CD8-positive, alpha-beta memory T cell (primary cell): ENCODE data around the gene ATF7. TPM values are rescaled to one million over a fixed set of nuclear protein-coding genes. Genes with fewer than 3 reads are reported as not detected.

Experiments used
- CTCF ChIA-PET: fragments of 350-600 bp; sonication (Branson Sonifier 250); formaldehyde crosslinking; loops from one replicate; lab custom pipeline; 2021; ENCODE audit warnings: antibody characterized with exemption; lab: Charles Lee
- POLR2A ChIA-PET: fragments of 350-600 bp; sonication (Branson Sonifier 250); formaldehyde crosslinking; loops from one replicate; lab custom pipeline; 2021; ENCODE audit warnings: antibody characterized with exemption; lab: Charles Lee
- DNase-seq, 5 donors: peaks; one replicate each; pipeline versions ENCODE4 v3.0.0 to v3.0.0-alpha.2; 2020 to 2022; ENCODE audit warnings: mixed read lengths in 1 of 5
- H3K27ac ChIP-seq: one replicate; pipeline ENCODE4 v1.7.0; 2013; ENCODE audit warnings: low read depth, mild to moderate bottlenecking, low read length, moderate library complexity
- H3K27me3 ChIP-seq: 2 replicates; pipeline ENCODE4 v1.7.0; 2013; ENCODE audit warnings: low read length, mild to moderate bottlenecking; ENCODE audit not compliant: insufficient read depth, poor library complexity, severe bottlenecking
- H3K36me3 ChIP-seq: 2 replicates; pipeline ENCODE4 v1.7.0; 2013; ENCODE audit warnings: mild to moderate bottlenecking, low read length, moderate library complexity; ENCODE audit not compliant: insufficient read depth
- H3K4me1 ChIP-seq: 2 replicates; pipeline ENCODE4 v1.7.0; 2013; ENCODE audit warnings: mild to moderate bottlenecking, low read length, moderate library complexity; ENCODE audit not compliant: insufficient read depth
- H3K4me3 ChIP-seq: 2 replicates; pipeline ENCODE4 v1.7.0; 2013; ENCODE audit warnings: mild to moderate bottlenecking, low read length
- H3K9me3 ChIP-seq: 2 replicates; pipeline ENCODE4 v1.7.0; 2013; ENCODE audit warnings: mild to moderate bottlenecking, low read length
- H3K27ac Mint-ChIP-seq, 8 donors: one replicate each; pipeline ENCODE4 v1.8.0; 2020 to 2021; ENCODE audit warnings: mixed read lengths in 8 of 8, mild to moderate bottlenecking in 6 of 8, inconsistent platforms in 3 of 8, moderate library complexity in 3 of 8
- H3K27me3 Mint-ChIP-seq, 2 donors: one replicate each; pipeline ENCODE4 v1.8.0; 2020 to 2021; ENCODE audit warnings: mixed read lengths in 2 of 2, mild to moderate bottlenecking in 1 of 2, moderate library complexity in 1 of 2
- H3K36me3 Mint-ChIP-seq, 3 donors: one replicate each; pipeline ENCODE4 v1.8.0; 2020 to 2021; ENCODE audit warnings: mixed read lengths in 3 of 3, inconsistent platforms in 1 of 3, mild to moderate bottlenecking in 1 of 3
- H3K4me1 Mint-ChIP-seq, 3 donors: one replicate each; pipeline ENCODE4 v1.8.0; 2020 to 2021; ENCODE audit warnings: mixed read lengths in 3 of 3, inconsistent platforms in 1 of 3, mild to moderate bottlenecking in 1 of 3
- H3K4me3 Mint-ChIP-seq, 7 donors: one replicate each; pipeline ENCODE4 v1.8.0; 2020 to 2021; ENCODE audit warnings: mixed read lengths in 7 of 7, mild to moderate bottlenecking in 6 of 7, moderate library complexity in 4 of 7, inconsistent platforms in 2 of 7
- H3K9me3 Mint-ChIP-seq, 5 donors: one replicate each; pipeline ENCODE4 v1.8.0; 2020 to 2022; ENCODE audit warnings: mixed read lengths in 5 of 5, mild to moderate bottlenecking in 3 of 5, moderate library complexity in 2 of 5, inconsistent platforms in 1 of 5
- polyA plus RNA-seq: library from polyadenylated mRNA; unstranded; fragments of 300-500 nt; fragmentation: Illumina TruSeq; gene quantifications from one replicate; pipeline ENCODE4 v1.2.3, GENCODE V29; 2021
- total RNA-seq, 2 experiments: library from RNA; stranded (reverse); gene quantifications; one replicate each; pipeline ENCODE4 v1.2.3, GENCODE V29; 2021

Gene ATF7
- total and polyA plus RNA-seq, 3 experiments from 2014 or later, result 13.4 to 28.1 (median 27.6) TPM

GRCh38 chr12:53474819-53475218, 151.4 kb downstream of the ATF7 start:
- H3K27ac Mint-ChIP-seq, result peak overlapping the region; percentile 68 to 97 (median 85)
- peak overlapping the region in 6 of 7 donors; percentile 4 to 67 (median 38) for H3K4me3 Mint-ChIP-seq
- DNase-seq, result peak in 1 of 5 donors; percentile 35
- peaks cover 18 to 90% (median 19%) of the 10 kb centered on the region in 3 donors for H3K36me3 Mint-ChIP-seq
- Histone ChIP-seq H3K27me3 (no peaks in the 10 kb centered on the region), H3K4me1 (peaks cover 5% of the 10 kb centered on the region), H3K27ac (no peak overlapping the region), H3K4me3 (no peak overlapping the region), H3K9me3 (no peaks in the 10 kb centered on the region), H3K36me3 (peaks cover 82% of the 10 kb centered on the region)
- peaks cover 42 to 69% (median 57%) of the 10 kb centered on the region in 3 donors for H3K4me1 Mint-ChIP-seq
- POLR2A ChIA-PET, result interaction anchor here (0.7 to 1.3 kb wide), 5 partner anchors 12 to 56 kb away, joined by 3 to 9 read pairs (median 4); partner anchors contain the start of gene MAP3K12
- CTCF ChIA-PET, result interaction anchor here (0.9 to 4.7 kb wide), 5 partner anchors 20 to 924 kb away, joined by 3 to 23 read pairs (median 4); partner anchors contain the start of genes MAP3K12 and NPFF
- no peaks in the 10 kb centered on the region for H3K27me3 Mint-ChIP-seq
- H3K9me3 Mint-ChIP-seq, result no peaks in the 10 kb centered on the region

GRCh38 chr12:53474077-53474476, 152.1 kb downstream of the ATF7 start:
- CTCF ChIA-PET, result interaction anchor here (1.1 to 4.7 kb wide), 3 partner anchors 20 to 34 kb away, joined by 3 to 23 read pairs (median 3); partner anchors contain the start of gene NPFF
- Mint-ChIP-seq H3K36me3 (peaks cover 18 to 90% (median 18%) of the 10 kb centered on the region in 3 donors), H3K4me1 (peaks cover 42 to 67% (median 57%) of the 10 kb centered on the region in 3 donors), H3K9me3 (no peaks in the 10 kb centered on the region), H3K4me3 (peak overlapping the region in 1 of 7 donors; percentile 12), H3K27ac (peak overlapping the region in 7 of 8 donors; percentile 68 to 93 (median 81)), H3K27me3 (no peaks in the 10 kb centered on the region)
- peaks cover 5% of the 10 kb centered on the region for H3K4me1 ChIP-seq
- DNase-seq, result no peak
- H3K27me3 ChIP-seq, result no peaks in the 10 kb centered on the region
- H3K36me3 ChIP-seq, result peaks cover 80% of the 10 kb centered on the region
- POLR2A ChIA-PET, result interaction anchor here (1.3 to 1.4 kb wide), 2 partner anchors 19 to 26 kb away, joined by 3 to 4 read pairs; partner anchors contain the start of gene TARBP2
- H3K9me3 ChIP-seq, result no peaks in the 10 kb centered on the region
- no peak overlapping the region for H3K4me3 ChIP-seq
- no peak overlapping the region for H3K27ac ChIP-seq

GRCh38 chr12:53472056-53472582, 154.1 kb downstream of the ATF7 start:
- ChIA-PET POLR2A (interaction anchor here (0.6 to 1.0 kb wide), 3 partner anchors 9 to 89 kb away, joined by 4 to 8 read pairs (median 6); no protein-coding TSS in a partner anchor), CTCF (interaction anchor here (1.2 to 2.5 kb wide), 4 partner anchors 19 to 151 kb away, joined by 3 to 9 read pairs (median 5); partner anchors contain the start of genes MAP3K12 and TARBP2)
- no peak for DNase-seq
- Mint-ChIP-seq H3K9me3 (no peaks in the 10 kb centered on the region), H3K27ac (peak overlapping the region in 2 of 8 donors; percentile 19 to 90), H3K4me1 (peaks cover 42 to 64% (median 62%) of the 10 kb centered on the region in 3 donors), H3K36me3 (peaks cover 20 to 93% (median 30%) of the 10 kb centered on the region in 3 donors), H3K4me3 (no peak overlapping the region), H3K27me3 (peaks cover 0 to 3% of the 10 kb centered on the region in 2 donors)
- H3K36me3 ChIP-seq, result peaks cover 90% of the 10 kb centered on the region
- peaks cover 5% of the 10 kb centered on the region for H3K4me1 ChIP-seq
- H3K4me3 ChIP-seq, result no peak overlapping the region
- no peak overlapping the region for H3K27ac ChIP-seq
- H3K9me3 ChIP-seq, result no peaks in the 10 kb centered on the region
- H3K27me3 ChIP-seq, result no peaks in the 10 kb centered on the region

GRCh38 chr12:53468282-53468681, 157.9 kb downstream of the ATF7 start:
- Mint-ChIP-seq H3K4me3 (no peak overlapping the region), H3K36me3 (peaks cover 14 to 92% (median 37%) of the 10 kb centered on the region in 3 donors), H3K27me3 (peaks cover 0 to 3% of the 10 kb centered on the region in 2 donors), H3K4me1 (peaks cover 27 to 55% (median 51%) of the 10 kb centered on the region in 3 donors), H3K9me3 (no peaks in the 10 kb centered on the region), H3K27ac (peak overlapping the region in 3 of 8 donors; percentile 13 to 71 (median 36))
- CTCF ChIA-PET, result interaction anchor here (1.5 kb wide), 2 partner anchors 8 to 9 kb away, joined by 3 read pairs; no protein-coding TSS in a partner anchor
- POLR2A ChIA-PET, result interaction anchor here (0.5 to 1.0 kb wide), 3 partner anchors 13 to 955 kb away, joined by 3 to 4 read pairs (median 3); partner anchors contain the start of gene CISTR
- peaks cover 6% of the 10 kb centered on the region for H3K4me1 ChIP-seq
- peaks cover 87% of the 10 kb centered on the region for H3K36me3 ChIP-seq
- no peak for DNase-seq
- no peaks in the 10 kb centered on the region for H3K9me3 ChIP-seq
- no peak overlapping the region for H3K27ac ChIP-seq
- H3K4me3 ChIP-seq, result no peak overlapping the region
- no peaks in the 10 kb centered on the region for H3K27me3 ChIP-seq

GRCh38 chr12:53467880-53468279, 158.3 kb downstream of the ATF7 start:
- H3K4me1 Mint-ChIP-seq, result peaks cover 28 to 54% (median 52%) of the 10 kb centered on the region in 3 donors
- no peaks in the 10 kb centered on the region for H3K9me3 Mint-ChIP-seq
- H3K4me1 ChIP-seq, result peaks cover 7% of the 10 kb centered on the region
- peaks cover 0 to 3% of the 10 kb centered on the region in 2 donors for H3K27me3 Mint-ChIP-seq
- CTCF ChIA-PET, result interaction anchor here (1.5 kb wide), 1 partner anchor 9 kb away, joined by 3 read pairs; no protein-coding TSS in a partner anchor
- H3K9me3 ChIP-seq, result no peaks in the 10 kb centered on the region
- no peak overlapping the region for H3K4me3 ChIP-seq
- H3K36me3 ChIP-seq, result peaks cover 87% of the 10 kb centered on the region
- no peak overlapping the region for H3K27ac ChIP-seq
- H3K27ac Mint-ChIP-seq, result peak overlapping the region in 2 of 8 donors; percentile 36 to 87
- H3K36me3 Mint-ChIP-seq, result peaks cover 14 to 94% (median 39%) of the 10 kb centered on the region in 3 donors
- H3K27me3 ChIP-seq, result no peaks in the 10 kb centered on the region
- DNase-seq, result no peak
- H3K4me3 Mint-ChIP-seq, result no peak overlapping the region
- POLR2A ChIA-PET, result interaction anchor here (0.5 to 1.0 kb wide), 3 partner anchors 13 to 955 kb away, joined by 3 to 4 read pairs (median 3); partner anchors contain the start of gene CISTR

- DNase-seq, result no peak
- Mint-ChIP-seq H3K27ac (peak overlapping the region in 2 of 8 donors; percentile 21 to 84), H3K36me3 (peaks cover 18 to 94% (median 44%) of the 10 kb centered on the region in 3 donors), H3K27me3 (peaks cover 0 to 3% of the 10 kb centered on the region in 2 donors), H3K9me3 (no peaks in the 10 kb centered on the region), H3K4me1 (peaks cover 26 to 48% (median 47%) of the 10 kb centered on the region in 3 donors), H3K4me3 (no peak overlapping the region)
- H3K27me3 ChIP-seq, result no peaks in the 10 kb centered on the region
- H3K9me3 ChIP-seq, result no peaks in the 10 kb centered on the region
- H3K27ac ChIP-seq, result no peak overlapping the region
- ChIA-PET POLR2A (no interaction called here), CTCF (no interaction called here)
- no peak overlapping the region for H3K4me3 ChIP-seq
- H3K36me3 ChIP-seq, result peaks cover 87% of the 10 kb centered on the region
- H3K4me1 ChIP-seq, result peaks cover 15% of the 10 kb centered on the region
These were observed 159.1 kb downstream of the ATF7 start for GRCh38 chr12:53467082-53467481.

GRCh38 chr12:53466640-53467039, 159.5 kb downstream of the ATF7 start:
- Histone ChIP-seq H3K4me1 (peaks cover 15% of the 10 kb centered on the region), H3K9me3 (no peaks in the 10 kb centered on the region), H3K36me3 (peaks cover 87% of the 10 kb centered on the region), H3K27me3 (no peaks in the 10 kb centered on the region), H3K4me3 (no peak overlapping the region), H3K27ac (no peak overlapping the region)
- Mint-ChIP-seq H3K36me3 (peaks cover 18 to 94% (median 43%) of the 10 kb centered on the region in 3 donors), H3K4me1 (peaks cover 22 to 45% (median 42%) of the 10 kb centered on the region in 3 donors), H3K27me3 (peaks cover 0 to 3% of the 10 kb centered on the region in 2 donors), H3K27ac (peak overlapping the region in 3 of 8 donors; percentile 21 to 84 (median 60)), H3K9me3 (no peaks in the 10 kb centered on the region), H3K4me3 (no peak overlapping the region)
- ChIA-PET CTCF (no interaction called here), POLR2A (no interaction called here)
- no peak for DNase-seq
